Measurements from ENCODE around the gene RFX3.

RFX3 gene

GRCh38 chr9:3247211-3247610 lies 278.6 kb downstream of the RFX3 start:
- TF ChIP-seq, protein P1, sequence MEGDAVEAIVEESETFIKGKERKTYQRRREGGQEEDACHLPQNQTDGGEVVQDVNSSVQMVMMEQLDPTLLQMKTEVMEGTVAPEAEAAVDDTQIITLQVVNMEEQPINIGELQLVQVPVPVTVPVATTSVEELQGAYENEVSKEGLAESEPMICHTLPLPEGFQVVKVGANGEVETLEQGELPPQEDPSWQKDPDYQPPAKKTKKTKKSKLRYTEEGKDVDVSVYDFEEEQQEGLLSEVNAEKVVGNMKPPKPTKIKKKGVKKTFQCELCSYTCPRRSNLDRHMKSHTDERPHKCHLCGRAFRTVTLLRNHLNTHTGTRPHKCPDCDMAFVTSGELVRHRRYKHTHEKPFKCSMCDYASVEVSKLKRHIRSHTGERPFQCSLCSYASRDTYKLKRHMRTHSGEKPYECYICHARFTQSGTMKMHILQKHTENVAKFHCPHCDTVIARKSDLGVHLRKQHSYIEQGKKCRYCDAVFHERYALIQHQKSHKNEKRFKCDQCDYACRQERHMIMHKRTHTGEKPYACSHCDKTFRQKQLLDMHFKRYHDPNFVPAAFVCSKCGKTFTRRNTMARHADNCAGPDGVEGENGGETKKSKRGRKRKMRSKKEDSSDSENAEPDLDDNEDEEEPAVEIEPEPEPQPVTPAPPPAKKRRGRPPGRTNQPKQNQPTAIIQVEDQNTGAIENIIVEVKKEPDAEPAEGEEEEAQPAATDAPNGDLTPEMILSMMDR (IDR thresholded peaks at IDR 0.05; ENCODE audit: low read depth, low read length) = no peak
- no peaks in the 10 kb centered on the region for H3K27me3 ChIP-seq
- DNase-seq = no peak
- peaks cover 10% of the 10 kb centered on the region for H3K4me1 ChIP-seq
- H3K36me3 ChIP-seq = no peaks in the 10 kb centered on the region
- no peaks in the 10 kb centered on the region for H3K9me3 ChIP-seq
- no peak overlapping the region for H3K4me3 ChIP-seq (ENCODE audit: low read depth, low read length)

DNA sequence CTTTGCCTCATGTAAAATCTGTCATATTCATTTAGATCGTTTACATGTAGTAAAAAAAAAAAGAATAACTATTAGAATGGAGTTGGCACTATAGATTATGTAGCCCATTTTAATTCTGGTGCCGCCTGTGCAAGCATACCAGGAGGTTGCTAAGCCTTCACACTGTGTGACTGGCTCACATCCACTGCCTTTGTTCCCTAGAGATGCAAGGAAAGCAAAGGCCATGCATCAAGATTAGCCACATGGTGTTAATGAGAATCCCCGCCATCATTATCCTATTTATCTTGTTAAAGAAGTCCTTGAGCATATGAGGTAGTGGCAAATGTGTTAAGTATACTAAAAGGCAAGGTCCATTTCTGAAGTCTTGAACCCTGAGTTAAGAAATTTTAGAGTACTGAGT lies 279.6 kb downstream of the RFX3 start:
- no peak overlapping the region for H3K4me3 ChIP-seq (ENCODE audit: low read depth, low read length)
- no peaks in the 10 kb centered on the region for H3K27me3 ChIP-seq
- TF ChIP-seq, protein P1 (IDR thresholded peaks at IDR 0.05; ENCODE audit: low read depth, low read length) = no peak
- H3K4me1 ChIP-seq = peaks cover 10% of the 10 kb centered on the region
- DNase-seq = no peak
- no peaks in the 10 kb centered on the region for H3K9me3 ChIP-seq
- H3K36me3 ChIP-seq = no peaks in the 10 kb centered on the region

DNA sequence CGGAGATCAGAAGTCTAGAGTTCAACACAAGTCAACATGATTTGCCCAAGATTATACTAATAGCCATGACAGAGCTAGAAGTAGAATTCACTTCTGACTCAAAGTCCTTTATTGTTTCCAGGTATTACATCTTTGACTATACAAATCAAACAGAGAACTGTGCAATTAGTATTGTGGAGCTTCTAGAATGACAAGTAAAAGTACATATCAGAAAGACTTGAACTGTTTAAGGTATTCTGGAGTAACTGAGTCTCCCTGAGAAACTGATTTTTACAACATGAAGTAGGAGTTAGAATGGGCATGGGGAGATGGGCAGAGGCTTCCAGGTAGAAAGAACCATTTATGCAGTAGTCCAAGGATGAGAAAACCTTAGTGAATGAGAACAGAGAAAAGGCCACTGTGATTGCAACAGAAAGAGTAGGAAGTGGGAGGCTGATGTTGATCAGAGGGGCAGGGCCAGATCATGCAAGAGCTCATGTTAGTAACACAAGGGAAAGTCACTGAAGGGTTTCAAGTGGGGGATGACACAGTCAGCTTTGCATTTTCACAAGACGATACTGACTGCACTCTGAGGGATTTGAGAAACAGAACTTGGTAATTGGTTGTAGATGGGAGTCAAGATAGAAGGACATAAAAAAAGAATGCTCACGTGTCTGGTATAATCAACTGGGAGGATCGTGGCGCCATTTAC lies 280.7 kb downstream of the RFX3 start:
- TF ChIP-seq, protein P1 (IDR thresholded peaks at IDR 0.05; ENCODE audit: low read depth, low read length) = no peak
- DNase-seq = no peak

GRCh38 chr9:3243683-3244082 lies 282.1 kb downstream of the RFX3 start:
- TF ChIP-seq, protein P1 (IDR thresholded peaks at IDR 0.05; ENCODE audit: low read depth, low read length) = no peak
- H3K27me3 ChIP-seq = no peaks in the 10 kb centered on the region

More for the DNA sequence above, 280.7 kb downstream of the RFX3 start:
- H3K4me1 ChIP-seq = peaks cover 10% of the 10 kb centered on the region
- no peaks in the 10 kb centered on the region for H3K9me3 ChIP-seq
- H3K4me3 ChIP-seq (ENCODE audit: low read depth, low read length) = no peak overlapping the region
- H3K27me3 ChIP-seq = no peaks in the 10 kb centered on the region
- H3K36me3 ChIP-seq = no peaks in the 10 kb centered on the region

DNA sequence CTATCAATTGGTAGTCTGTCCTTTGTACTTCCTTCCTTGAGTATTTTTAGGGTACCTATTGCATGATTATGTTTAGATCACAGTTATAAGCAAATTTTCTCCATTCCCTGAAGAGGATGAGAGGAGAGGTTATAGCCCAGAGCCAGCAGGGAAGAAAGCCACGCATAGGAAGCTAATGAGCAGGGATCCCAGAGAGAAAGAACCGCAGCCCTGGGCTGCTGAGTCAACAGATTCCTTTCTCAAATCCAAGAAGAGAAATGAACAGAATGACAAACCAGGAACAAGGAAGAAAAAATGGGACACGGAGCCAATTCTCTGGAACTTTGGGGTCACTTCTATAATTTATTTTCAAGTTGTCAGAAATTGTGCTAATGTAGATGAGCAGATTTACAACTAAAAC lies 284.5 kb downstream of the RFX3 start:
- TF ChIP-seq, protein P1 (IDR thresholded peaks at IDR 0.05; ENCODE audit: low read depth, low read length) = no peak
- Histone ChIP-seq H3K4me3 (ENCODE audit: low read depth, low read length) (no peak overlapping the region), H3K9me3 (no peaks in the 10 kb centered on the region), H3K27me3 (no peaks in the 10 kb centered on the region), H3K36me3 (no peaks in the 10 kb centered on the region), H3K4me1 (peaks cover 10% of the 10 kb centered on the region)
- no peak for DNase-seq

More at GRCh38 chr9:3243683-3244082, 282.1 kb downstream of the RFX3 start:
- Histone ChIP-seq H3K4me1 (peaks cover 10% of the 10 kb centered on the region), H3K36me3 (no peaks in the 10 kb centered on the region), H3K9me3 (no peaks in the 10 kb centered on the region), H3K4me3 (ENCODE audit: low read depth, low read length) (no peak overlapping the region)
- no peak for DNase-seq

- DNase-seq = peak; percentile 75
Observed at GRCh38 chr9:3240656-3241268, 285.0 kb downstream of the RFX3 start.

More at GRCh38 chr9:3240656-3241268, 285.0 kb downstream of the RFX3 start:
- TF ChIP-seq, protein P1 (IDR thresholded peaks at IDR 0.05; ENCODE audit: low read depth, low read length) = peak; percentile 92
- Histone ChIP-seq H3K36me3 (no peaks in the 10 kb centered on the region), H3K4me1 (peaks cover 8% of the 10 kb centered on the region), H3K9me3 (no peaks in the 10 kb centered on the region), H3K27me3 (no peaks in the 10 kb centered on the region), H3K4me3 (ENCODE audit: low read depth, low read length) (no peak overlapping the region)

All from BE2C (cell line).